TTC549 (cell line): Measurements from ENCODE around the gene CPED1.

Experiments
- FAIRE-seq: peaks from 2 replicates; lab custom pipeline; 2012; peaks lifted over from hg19 to GRCh38; lab: Jason Lieb, UNC

Gene CPED1

GRCh38 chr7:121328508-121329190, 340.1 kb downstream of the CPED1 start, which contains the start of gene WNT16:
Gene WNT16 (plus strand): TSS chr7:121329000. CDS start chr7:121329293, 293 bp downstream.
- FAIRE-seq: no peak

DNA sequence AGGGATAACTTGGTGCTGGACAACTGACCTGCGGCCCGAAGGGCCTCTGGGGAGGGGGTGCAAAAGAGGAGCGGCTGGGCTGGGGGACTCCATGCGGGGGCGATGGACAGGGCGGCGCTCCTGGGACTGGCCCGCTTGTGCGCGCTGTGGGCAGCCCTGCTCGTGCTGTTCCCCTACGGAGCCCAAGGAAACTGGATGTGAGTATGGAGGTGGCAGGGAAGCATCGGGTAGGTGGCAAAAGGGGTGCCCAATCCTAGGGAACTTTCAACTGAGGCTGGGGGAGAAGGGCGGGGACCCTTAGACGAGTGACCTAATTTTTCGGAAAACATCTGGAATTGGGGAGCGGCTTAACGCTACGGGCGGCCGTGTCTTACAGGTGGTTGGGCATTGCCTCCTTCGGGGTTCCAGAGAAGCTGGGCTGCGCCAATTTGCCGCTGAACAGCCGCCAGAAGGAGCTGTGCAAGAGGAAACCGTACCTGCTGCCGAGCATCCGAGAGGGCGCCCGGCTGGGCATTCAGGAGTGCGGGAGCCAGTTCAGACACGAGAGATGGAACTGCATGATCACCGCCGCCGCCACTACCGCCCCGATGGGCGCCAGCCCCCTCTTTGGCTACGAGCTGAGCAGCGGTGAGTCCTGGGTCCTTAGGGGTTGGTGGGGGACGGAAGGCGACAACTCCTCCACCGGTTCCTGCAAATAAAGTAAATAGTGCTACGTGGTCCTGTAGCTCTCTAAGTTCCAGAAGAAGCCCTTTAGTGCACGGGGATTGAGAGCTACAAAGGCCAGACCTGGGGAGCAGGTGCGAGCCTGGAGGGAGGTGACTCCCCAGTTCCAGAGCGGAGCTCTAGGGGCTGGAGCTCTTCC, 340.9 kb downstream of the CPED1 start:
- no peak for FAIRE-seq

- FAIRE-seq: no peak
Measured at GRCh38 chr7:121330053-121330833, 341.7 kb downstream of the CPED1 start.

GRCh38 chr7:121331048-121331447, 342.5 kb downstream of the CPED1 start:
- no peak for FAIRE-seq

GRCh38 chr7:121331574-121331973, 343.1 kb downstream of the CPED1 start:
- no peak for FAIRE-seq

DNA sequence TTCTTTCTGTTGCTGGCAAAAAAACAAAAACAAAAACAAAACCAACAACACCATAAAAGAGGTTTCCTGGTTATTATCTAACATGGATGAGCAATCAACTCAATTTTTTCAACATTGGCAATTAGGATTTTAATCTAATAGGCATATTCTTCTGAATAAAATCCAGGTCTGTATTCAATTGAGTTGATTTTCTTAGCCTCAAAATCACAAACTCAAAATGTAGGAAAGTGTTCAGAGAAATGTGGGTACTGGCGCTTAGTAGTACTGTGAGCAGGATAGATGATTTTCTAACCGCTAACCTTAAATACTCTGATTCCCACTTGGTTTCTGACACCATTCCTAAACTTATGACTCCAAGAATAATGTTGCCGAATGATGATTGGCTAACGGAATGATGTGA, 345.9 kb downstream of the CPED1 start:
- FAIRE-seq: no peak

- no peak for FAIRE-seq
Measured at GRCh38 chr7:121334875-121335648, 346.6 kb downstream of the CPED1 start.

GRCh38 chr7:121336579-121336978, 348.1 kb downstream of the CPED1 start:
- no peak for FAIRE-seq

- no peak for FAIRE-seq
Measured at GRCh38 chr7:121337398-121337797, 348.9 kb downstream of the CPED1 start.

DNA sequence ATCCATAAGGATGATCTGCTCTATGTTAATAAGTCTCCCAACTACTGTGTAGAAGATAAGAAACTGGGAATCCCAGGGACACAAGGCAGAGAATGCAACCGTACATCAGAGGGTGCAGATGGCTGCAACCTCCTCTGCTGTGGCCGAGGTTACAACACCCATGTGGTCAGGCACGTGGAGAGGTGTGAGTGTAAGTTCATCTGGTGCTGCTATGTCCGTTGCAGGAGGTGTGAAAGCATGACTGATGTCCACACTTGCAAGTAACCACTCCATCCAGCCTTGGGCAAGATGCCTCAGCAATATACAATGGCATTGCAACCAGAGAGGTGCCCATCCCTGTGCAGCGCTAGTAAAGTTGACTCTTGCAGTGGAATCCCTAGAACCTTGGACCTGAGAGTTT, 350.6 kb downstream of the CPED1 start:
- no peak for FAIRE-seq

DNA sequence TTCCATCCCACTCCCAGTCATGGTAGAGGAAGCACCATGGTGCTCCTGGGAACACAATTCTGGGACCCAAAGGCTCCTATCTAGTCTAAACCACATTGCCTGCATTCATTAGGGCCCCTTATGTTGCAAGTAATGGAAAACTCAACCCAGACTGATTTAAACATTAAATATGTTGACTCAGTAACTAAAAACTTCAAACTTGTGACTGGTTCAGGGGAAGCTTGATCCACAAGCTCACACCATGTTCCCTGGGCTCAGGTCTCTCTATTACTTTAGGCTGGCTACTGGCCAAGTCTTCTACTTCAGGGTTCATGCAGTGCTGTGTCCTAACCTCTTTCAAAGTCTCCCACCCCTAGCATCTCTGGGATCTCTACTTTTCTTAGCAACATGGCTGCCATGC, 353.4 kb downstream of the CPED1 start:
- FAIRE-seq: no peak

DNA sequence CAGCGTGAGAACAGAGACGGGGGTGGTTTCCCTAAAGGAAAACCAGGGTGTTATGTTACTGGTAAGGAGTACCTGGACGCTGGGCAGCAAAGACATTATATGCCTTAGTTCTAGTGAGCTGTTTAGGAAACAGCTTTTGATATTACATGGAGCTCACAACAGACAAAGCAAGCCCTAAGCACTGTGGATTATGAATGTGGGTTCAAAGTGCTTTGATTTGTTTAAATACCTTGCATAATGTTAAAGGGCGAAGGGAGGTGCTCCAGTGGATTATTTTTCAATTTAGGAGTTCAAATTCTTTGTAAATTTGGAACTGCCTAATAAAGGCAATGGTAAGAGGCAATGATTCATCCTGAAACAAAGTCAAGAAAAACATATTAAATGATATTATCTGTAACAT, 354.1 kb downstream of the CPED1 start:
- FAIRE-seq: no peak

- no peak for FAIRE-seq
Measured at GRCh38 chr7:121343302-121343701, 354.8 kb downstream of the CPED1 start.

DNA sequence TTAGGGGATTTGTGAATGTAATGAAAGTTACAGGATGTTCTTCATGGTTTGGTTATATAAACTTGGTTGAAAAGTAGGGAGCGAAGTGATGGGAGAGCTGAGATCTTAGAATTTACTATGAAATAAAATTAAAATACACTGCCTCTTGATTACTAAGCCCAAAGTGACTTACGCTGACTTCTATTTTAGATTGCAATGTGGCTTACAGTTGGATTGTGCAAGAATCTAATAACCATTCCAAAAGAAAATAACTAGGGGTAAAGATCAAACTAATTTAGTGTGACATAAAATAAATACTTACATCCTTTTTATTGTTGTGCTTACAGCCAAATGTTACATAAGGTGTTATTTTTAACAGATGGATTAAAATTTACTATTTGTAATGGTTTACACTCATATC, 355.6 kb downstream of the CPED1 start:
- FAIRE-seq: no peak

DNA sequence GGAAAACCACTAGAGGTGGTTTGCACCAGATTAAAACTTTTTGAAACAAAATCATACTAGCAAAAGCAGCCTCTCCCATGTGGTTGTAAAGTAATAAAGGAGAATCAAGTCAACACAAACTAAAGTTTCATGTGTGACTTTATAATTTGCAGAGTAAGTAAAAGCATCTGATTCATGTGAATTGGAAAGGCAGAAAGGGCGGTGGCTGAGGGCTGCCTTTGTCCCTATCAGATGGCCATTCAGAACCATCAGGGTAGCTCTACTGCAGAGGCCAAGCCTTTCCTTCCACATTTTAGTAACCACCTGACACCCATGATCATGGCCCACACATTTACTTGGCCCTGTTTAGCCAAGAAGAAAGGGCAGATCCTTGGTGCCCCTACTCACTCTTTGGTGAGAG, 356.0 kb downstream of the CPED1 start:
- no peak for FAIRE-seq
